Stimulated activated CD4-positive, alpha-beta T cell treated with anti-CD3 and anti-CD28 coated beads, Interleukin-15, amount 100 ng/mL, for 24 hours (primary cell): ENCODE measurements around the gene GOSR1.
A peak's percentile ranks its signal among the peaks of the same experiment; 100 is the strongest.
"Not testable (repeated sequence)": the region's sequence is repeated elsewhere in the genome, so short reads cannot be mapped to it uniquely, and the experiment has no call there.

Experiments
- DNase-seq: peaks from one replicate; pipeline ENCODE4 v3.0.0-alpha.2; 2020

GOSR1 gene

DNA sequence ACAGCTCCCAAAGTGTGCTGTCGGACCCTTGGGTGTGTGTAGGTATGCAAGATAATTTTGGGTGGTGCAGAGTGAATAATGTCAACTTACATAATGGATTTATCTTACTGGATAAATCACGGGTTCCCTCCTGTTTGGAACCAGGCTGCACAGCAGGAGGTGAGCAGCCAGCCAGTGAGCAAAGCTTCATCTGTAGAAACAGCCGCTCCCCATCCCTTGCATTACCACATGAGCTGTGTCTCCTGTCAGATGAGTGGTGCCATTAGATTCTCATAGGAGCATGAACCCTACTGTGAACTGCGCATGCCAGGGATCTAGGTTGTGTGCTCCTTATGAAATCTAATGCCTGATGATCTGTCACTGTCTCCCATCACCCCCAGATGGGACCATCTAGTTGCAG lies 72.0 kb downstream of the GOSR1 start:
- DNase-seq, result not testable (repeated sequence)

GRCh38 chr17:30549864-30550511 lies 72.8 kb downstream of the GOSR1 start:
- no peak for DNase-seq

DNA sequence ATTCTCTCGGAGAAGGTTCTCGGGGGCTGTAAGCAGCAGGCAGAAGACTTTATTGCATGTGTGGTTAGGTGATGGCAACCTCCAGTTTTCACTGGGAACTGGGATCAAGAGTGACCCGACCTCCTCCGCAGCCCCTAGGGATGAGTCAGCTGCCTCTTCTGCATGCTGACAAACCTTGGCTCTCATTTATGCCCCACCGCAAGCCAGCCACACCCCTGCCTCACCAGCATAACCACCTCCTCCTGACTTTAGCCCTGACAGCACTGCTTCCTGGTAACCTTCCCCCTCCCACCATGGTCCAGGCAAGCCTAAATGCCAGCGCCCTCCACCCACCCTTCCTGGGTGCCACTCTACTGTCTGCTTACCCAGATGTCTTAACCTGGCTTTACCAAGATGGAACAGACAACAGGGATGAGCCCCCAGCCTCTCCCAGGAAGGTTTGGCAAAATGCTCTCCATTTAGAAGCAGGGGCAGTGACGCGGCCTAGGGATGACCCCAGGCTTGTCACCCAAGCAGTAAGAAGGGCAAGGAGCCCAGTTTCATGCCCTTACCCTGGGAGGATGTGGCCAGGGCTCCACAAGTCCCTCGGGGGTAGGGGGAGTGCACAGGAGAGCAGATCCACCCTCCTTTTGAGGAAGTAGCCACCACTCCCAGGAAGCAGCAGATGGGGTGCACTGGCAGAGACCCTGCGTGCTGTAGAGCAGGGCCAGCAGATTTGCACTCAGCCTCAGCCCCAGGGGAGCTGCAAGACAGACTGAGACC lies 73.5 kb downstream of the GOSR1 start:
- no peak for DNase-seq

GRCh38 chr17:30551274-30551995 lies 74.2 kb downstream of the GOSR1 start:
- not testable (repeated sequence) for DNase-seq

DNA sequence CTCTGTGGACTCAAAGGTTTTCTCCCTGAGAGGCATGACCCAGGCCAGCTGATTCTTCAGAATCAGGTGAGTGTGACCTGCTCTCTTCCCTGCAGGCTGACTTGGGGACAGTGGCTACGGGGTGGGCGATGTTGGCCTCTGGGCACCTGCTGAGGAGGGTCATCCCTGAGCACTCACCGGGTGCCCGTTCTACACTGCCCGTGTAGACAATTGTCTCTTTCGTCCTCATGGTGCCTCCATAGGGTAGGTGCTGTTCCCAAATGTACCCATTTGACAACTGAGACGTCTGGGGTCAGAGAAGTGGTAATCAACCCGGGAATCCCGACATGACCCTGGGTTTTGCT lies 74.8 kb downstream of the GOSR1 start:
- DNase-seq, result no peak

- no peak for DNase-seq
These were observed 75.9 kb downstream of the GOSR1 start for GRCh38 chr17:30552994-30553566.

GRCh38 chr17:30553823-30554440 lies 76.7 kb downstream of the GOSR1 start:
- not testable (repeated sequence) for DNase-seq

GRCh38 chr17:30554839-30555751 lies 77.9 kb downstream of the GOSR1 start:
- peak; percentile 12 for DNase-seq

- no peak for DNase-seq
These were observed 78.7 kb downstream of the GOSR1 start for GRCh38 chr17:30555942-30556341.

DNA sequence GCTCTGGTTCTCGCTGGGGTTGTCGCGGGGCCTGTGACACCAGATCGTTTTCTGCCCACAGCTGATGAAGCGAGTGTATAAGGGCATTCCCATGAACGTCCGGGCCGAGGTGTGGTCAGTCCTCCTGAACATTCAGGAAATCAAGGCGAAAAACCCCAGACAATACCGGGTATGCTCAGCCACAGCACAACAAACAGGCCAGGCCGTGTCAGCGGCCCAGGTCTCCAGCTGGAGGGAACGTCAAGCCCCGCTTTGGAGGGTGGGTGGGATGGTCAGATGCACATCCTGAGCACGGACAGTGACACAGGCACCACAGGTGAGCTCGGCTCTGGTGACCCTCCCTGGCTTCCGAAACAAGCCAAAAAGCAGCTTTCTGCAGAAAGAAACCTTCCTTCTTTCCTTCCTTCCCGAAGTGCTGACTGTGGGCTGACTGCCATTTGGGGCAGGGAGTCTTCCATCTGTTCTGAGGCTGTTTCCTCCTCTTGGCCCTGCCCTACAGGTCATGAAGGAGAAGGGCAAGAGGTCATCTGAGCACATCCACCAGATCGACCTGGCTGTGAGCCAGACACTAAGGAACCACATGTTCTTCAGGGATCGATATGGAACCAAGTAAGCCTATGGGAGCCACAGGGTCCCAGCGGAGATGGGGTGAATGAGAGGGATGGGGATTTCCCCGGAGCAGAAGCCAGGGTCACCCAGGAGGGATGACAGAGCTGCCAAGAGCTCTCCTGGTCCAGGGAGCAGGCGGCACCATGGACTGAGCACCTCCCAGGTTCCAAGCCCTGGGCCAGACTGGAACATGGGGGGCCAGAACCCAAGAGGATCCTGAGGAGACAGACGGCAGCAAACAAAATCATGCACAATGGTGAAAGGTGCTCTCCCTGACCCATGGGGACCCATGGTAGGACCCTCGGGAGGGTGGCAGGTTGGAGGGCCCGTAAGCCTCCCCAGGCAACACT lies 79.4 kb downstream of the GOSR1 start:
- DNase-seq, result no peak

- no peak for DNase-seq
These were observed 80.9 kb downstream of the GOSR1 start for GRCh38 chr17:30557916-30558685.

DNA sequence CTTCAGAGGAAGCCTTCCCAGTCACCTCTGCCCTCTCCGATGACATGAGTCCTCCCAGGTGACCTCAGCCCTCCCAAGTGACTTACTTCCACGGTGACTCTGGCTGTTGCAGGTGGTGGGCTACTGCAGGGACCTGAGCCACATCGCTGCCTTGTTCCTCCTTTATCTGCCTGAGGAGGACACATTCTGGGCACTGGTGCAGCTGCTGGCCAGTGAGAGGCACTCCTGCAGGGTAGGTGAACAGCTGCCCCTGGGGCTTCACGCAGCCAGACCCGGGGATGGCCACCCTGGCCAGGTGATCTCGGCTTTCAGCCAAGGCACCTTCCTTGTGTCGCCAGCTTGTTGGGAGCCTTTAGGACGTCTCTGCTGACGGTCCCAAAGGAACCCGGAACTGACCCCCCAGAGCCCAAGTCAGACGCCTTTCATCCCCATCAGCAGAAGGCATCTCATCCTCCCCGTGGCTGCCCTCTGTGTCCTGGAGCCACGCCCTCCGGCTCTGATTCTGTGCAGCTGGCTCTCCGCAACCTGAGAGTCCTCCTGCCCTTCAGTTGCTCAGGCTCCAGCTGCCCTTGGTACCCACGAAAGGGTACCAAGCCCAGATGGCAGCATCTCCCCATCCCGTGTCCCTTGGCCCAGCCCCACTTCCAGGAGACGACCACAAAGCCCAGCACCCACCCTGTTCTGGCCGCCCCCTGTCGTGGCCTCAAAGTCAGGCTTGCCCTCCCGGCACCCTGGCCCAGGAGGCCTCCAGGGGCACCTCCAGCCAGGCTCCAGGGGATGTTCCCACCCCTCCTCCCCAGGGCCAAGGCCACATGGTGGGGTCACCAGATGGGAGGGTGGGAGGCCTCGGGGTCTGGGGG lies 81.7 kb downstream of the GOSR1 start:
- no peak for DNase-seq

- no peak for DNase-seq
These were observed 82.4 kb downstream of the GOSR1 start for GRCh38 chr17:30559656-30560055.

DNA sequence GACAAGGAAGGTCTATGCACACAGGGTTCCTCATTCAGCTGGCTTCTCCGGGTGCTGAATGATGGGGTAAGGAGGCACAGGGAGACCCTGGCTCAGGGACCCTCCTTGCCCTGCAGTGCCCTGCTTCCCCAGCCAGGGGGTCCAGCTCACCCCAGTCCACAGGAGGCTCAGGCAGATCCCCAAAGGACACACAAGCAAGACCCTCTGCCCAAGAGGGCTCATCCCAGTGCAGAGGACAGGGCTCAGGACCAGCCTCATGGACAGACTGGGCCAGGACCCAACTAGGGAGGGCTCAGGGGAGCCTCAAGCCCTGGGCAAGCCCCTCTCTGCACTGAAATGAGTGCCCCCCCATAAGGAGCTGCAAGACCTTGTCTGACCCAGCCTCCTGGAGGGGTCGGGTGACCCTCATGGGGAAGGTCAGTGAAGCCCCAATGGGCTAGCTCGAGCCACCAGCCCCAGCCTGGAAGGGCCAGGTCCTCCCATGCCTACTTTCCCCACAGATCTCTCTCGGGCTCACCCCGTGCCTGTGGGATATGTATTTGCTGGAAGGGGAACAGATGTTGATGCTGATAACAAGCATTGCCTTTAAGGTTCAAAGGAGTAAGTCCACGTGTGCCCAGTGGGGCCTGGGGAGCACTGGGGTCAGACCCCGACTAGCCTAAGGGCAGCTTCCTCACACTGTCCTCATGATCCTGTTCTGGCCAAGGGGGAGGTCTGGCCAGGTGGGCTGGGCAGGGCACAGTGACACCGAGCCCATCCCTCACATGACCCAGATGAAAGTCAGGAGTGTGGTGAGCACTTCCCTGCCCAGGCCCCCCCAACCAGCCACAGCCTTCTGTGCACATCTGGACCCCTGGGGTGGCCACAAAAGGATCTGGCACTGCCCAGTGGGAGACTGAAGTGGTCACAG lies 83.2 kb downstream of the GOSR1 start:
- DNase-seq, result not testable (repeated sequence)

- not testable (repeated sequence) for DNase-seq
These were observed 84.6 kb downstream of the GOSR1 start for GRCh38 chr17:30561766-30562165.

GRCh38 chr17:30563131-30563904 lies 86.1 kb downstream of the GOSR1 start:
- DNase-seq, result not testable (repeated sequence)

- not testable (repeated sequence) for DNase-seq
These were observed 86.7 kb downstream of the GOSR1 start for GRCh38 chr17:30563905-30564390.
